Measurements from ENCODE around the gene COG3. TPM values are rescaled to one million over a fixed set of nuclear protein-coding genes. Genes with fewer than 3 reads are reported as not detected.

The COG3 gene
- total and polyA plus RNA-seq, 4 donors = 14.7 to 66.7 (median 22.4) TPM

- WGBS, 2 donors = 96 to 97% methylated on average over 1 of the region's 1 CpG
- no peaks in the 10 kb centered on the region for H3K4me1 ChIP-seq (ENCODE audit: control insufficient read depth in 5 of 5, insufficient read depth in 5 of 5, low read length in 5 of 5)
- H3K9me3 ChIP-seq (ENCODE audit: control insufficient read depth in 4 of 4, insufficient read depth in 3 of 4, low read length in 3 of 4) = no peaks in the 10 kb centered on the region
- H3K27ac ChIP-seq (ENCODE audit: low read depth in 1 of 2, low read length in 1 of 2) = no peak overlapping the region
- H3K9ac ChIP-seq (ENCODE audit: insufficient read depth in 1 of 2, low read length in 2 of 2) = no peak overlapping the region
- DNase-seq (no peak), ATAC-seq (ENCODE audit: insufficient read depth, low FRiP score) (no peak)
- H3K4me3 ChIP-seq = no peak overlapping the region
- TF ChIP-seq CTCF (IDR thresholded peaks at IDR 0.05; ENCODE audit: control extremely low read depth, extremely low read depth) = no peak
- no peaks in the 10 kb centered on the region for H3K27me3 ChIP-seq (ENCODE audit: control insufficient read depth in 3 of 3, insufficient read depth in 3 of 3, low read length in 2 of 3)
- H3K36me3 ChIP-seq (ENCODE audit: control insufficient read depth in 4 of 4, insufficient read depth in 4 of 4, low read length in 4 of 4) = peaks cover 3 to 35% (median 19%) of the 10 kb centered on the region in 4 donors
Observed at GRCh38 chr13:45490068-45490467, 25.3 kb downstream of the COG3 start.

GRCh38 chr13:45492538-45492937, 27.8 kb downstream of the COG3 start:
- no peaks in the 10 kb centered on the region for H3K9me3 ChIP-seq (ENCODE audit: control insufficient read depth in 4 of 4, insufficient read depth in 3 of 4, low read length in 3 of 4)
- no peak for DNase-seq
- no peak for ATAC-seq (ENCODE audit: insufficient read depth, low FRiP score)
- no peaks in the 10 kb centered on the region for H3K4me1 ChIP-seq (ENCODE audit: control insufficient read depth in 5 of 5, insufficient read depth in 5 of 5, low read length in 5 of 5)
- WGBS, 2 donors = 92 to 98% methylated on average over 1 of the region's 1 CpG
- no peak overlapping the region for H3K4me3 ChIP-seq
- H3K36me3 ChIP-seq (ENCODE audit: control insufficient read depth in 4 of 4, insufficient read depth in 4 of 4, low read length in 4 of 4) = peaks cover 7 to 32% (median 15%) of the 10 kb centered on the region in 4 donors
- TF ChIP-seq CTCF (IDR thresholded peaks at IDR 0.05; ENCODE audit: control extremely low read depth, extremely low read depth) = no peak
- no peaks in the 10 kb centered on the region for H3K27me3 ChIP-seq (ENCODE audit: control insufficient read depth in 3 of 3, insufficient read depth in 3 of 3, low read length in 2 of 3)
- H3K9ac ChIP-seq (ENCODE audit: insufficient read depth in 1 of 2, low read length in 2 of 2) = no peak overlapping the region
- no peak overlapping the region for H3K27ac ChIP-seq (ENCODE audit: low read depth in 1 of 2, low read length in 1 of 2)

GRCh38 chr13:45496942-45497341, 32.2 kb downstream of the COG3 start:
- WGBS, 2 donors = 84 to 90% methylated on average over 7 of the region's 7 CpGs
- TF ChIP-seq CTCF (IDR thresholded peaks at IDR 0.05; ENCODE audit: control extremely low read depth, extremely low read depth) = no peak
- Histone ChIP-seq H3K27ac (ENCODE audit: low read depth in 1 of 2, low read length in 1 of 2) (no peak overlapping the region), H3K4me1 (ENCODE audit: control insufficient read depth in 5 of 5, insufficient read depth in 5 of 5, low read length in 5 of 5) (no peaks in the 10 kb centered on the region), H3K9ac (ENCODE audit: insufficient read depth in 1 of 2, low read length in 2 of 2) (no peak overlapping the region), H3K4me3 (no peak overlapping the region), H3K9me3 (ENCODE audit: control insufficient read depth in 4 of 4, insufficient read depth in 3 of 4, low read length in 3 of 4) (no peaks in the 10 kb centered on the region), H3K36me3 (ENCODE audit: control insufficient read depth in 4 of 4, insufficient read depth in 4 of 4, low read length in 4 of 4) (peaks cover 8 to 34% (median 20%) of the 10 kb centered on the region in 4 donors), H3K27me3 (ENCODE audit: control insufficient read depth in 3 of 3, insufficient read depth in 3 of 3, low read length in 2 of 3) (no peaks in the 10 kb centered on the region)
- DNase-seq = no peak
- no peak for ATAC-seq (ENCODE audit: insufficient read depth, low FRiP score)

- H3K9me3 ChIP-seq (ENCODE audit: control insufficient read depth in 4 of 4, insufficient read depth in 3 of 4, low read length in 3 of 4) = no peaks in the 10 kb centered on the region
- no peaks in the 10 kb centered on the region for H3K4me1 ChIP-seq (ENCODE audit: control insufficient read depth in 5 of 5, insufficient read depth in 5 of 5, low read length in 5 of 5)
- no peak overlapping the region for H3K4me3 ChIP-seq
- ATAC-seq (ENCODE audit: insufficient read depth, low FRiP score) = no peak
- 40 to 57% methylated on average over 4 of the region's 4 CpGs for WGBS, 2 donors
- H3K9ac ChIP-seq (ENCODE audit: insufficient read depth in 1 of 2, low read length in 2 of 2) = no peak overlapping the region
- no peak for DNase-seq
- no peak for TF ChIP-seq CTCF (IDR thresholded peaks at IDR 0.05; ENCODE audit: control extremely low read depth, extremely low read depth)
- peaks cover 18 to 53% (median 32%) of the 10 kb centered on the region in 4 donors for H3K36me3 ChIP-seq (ENCODE audit: control insufficient read depth in 4 of 4, insufficient read depth in 4 of 4, low read length in 4 of 4)
- no peaks in the 10 kb centered on the region for H3K27me3 ChIP-seq (ENCODE audit: control insufficient read depth in 3 of 3, insufficient read depth in 3 of 3, low read length in 2 of 3)
- H3K27ac ChIP-seq (ENCODE audit: low read depth in 1 of 2, low read length in 1 of 2) = no peak overlapping the region
Observed at GRCh38 chr13:45500492-45501174, 35.9 kb downstream of the COG3 start.

All from lung (tissue), 12 donors.